ENCODE results near the gene TRIM7. TPM values are rescaled to one million over a fixed set of nuclear protein-coding genes. Genes with fewer than 3 reads are reported as not detected.

Gene TRIM7
- total and polyA plus RNA-seq, 8 donors = 1.9 to 11.1 (median 3.1) TPM

GRCh38 chr5:181224390-181225229 is 19.6 kb upstream of the TRIM7 start:
- DNase-seq (peak in 3 of 6 donors; percentile 31 to 80 (median 58)), FAIRE-seq (no peak), ATAC-seq (no peak)
- no peak overlapping the region for H3K27ac ChIP-seq
- WGBS, 2 donors = 70 to 75% methylated on average over 22 of the region's 22 CpGs
- no peaks in the 10 kb centered on the region for H3K27me3 ChIP-seq
- TF ChIP-seq CTCF (IDR thresholded peaks at IDR 0.05) = no peak
- no peaks in the 10 kb centered on the region for H3K36me3 ChIP-seq
- intact Hi-C loops (cut with DNase I) = no loop called here
- peaks cover 0 to 3% (median 0%) of the 10 kb centered on the region in 3 donors for H3K4me1 ChIP-seq
- H3K9me3 ChIP-seq = no peaks in the 10 kb centered on the region
- H3K4me3 ChIP-seq = peak overlapping the region; percentile 59 to 93 (median 74)

- intact Hi-C loops (cut with DNase I) = no loop called here
- peak in 1 of 6 donors; percentile 72 for DNase-seq
- ATAC-seq = peak in 2 of 4 donors; percentile 0 to 2
- peak overlapping the region; percentile 59 to 93 (median 74) for H3K4me3 ChIP-seq
- no peaks in the 10 kb centered on the region for H3K36me3 ChIP-seq
- WGBS, 2 donors = 2% methylated on average over 29 to 30 of the region's 31 CpGs
- TF ChIP-seq CTCF (IDR thresholded peaks at IDR 0.05) = no peak
- H3K4me1 ChIP-seq = peaks cover 0 to 3% (median 0%) of the 10 kb centered on the region in 3 donors
- no peaks in the 10 kb centered on the region for H3K9me3 ChIP-seq
- FAIRE-seq = no peak
- peak overlapping the region; percentile 79 to 93 (median 90) for H3K27ac ChIP-seq
- H3K27me3 ChIP-seq = no peaks in the 10 kb centered on the region
These were observed 18.9 kb upstream of the TRIM7 start for GRCh38 chr5:181223729-181224389.

GRCh38 chr5:181223058-181223728 is 18.2 kb upstream of the TRIM7 start, which contains the start of gene TRIM41:
Gene TRIM41 (plus strand): TSS chr5:181223281. CDS start chr5:181224000, 719 bp downstream.
- H3K9me3 ChIP-seq = no peaks in the 10 kb centered on the region
- no peaks in the 10 kb centered on the region for H3K27me3 ChIP-seq
- H3K36me3 ChIP-seq = no peaks in the 10 kb centered on the region
- ATAC-seq (peak; percentile 82 to 90 (median 84)), DNase-seq (peak; percentile 94 to 98 (median 96)), FAIRE-seq (no peak)
- H3K4me3 ChIP-seq = peak within 1 kb of the TSS; percentile 59 to 93 (median 74)
- 0% methylated on average over 58 to 59 of the region's 59 CpGs for WGBS, 2 donors
- peaks cover 0 to 8% (median 0%) of the 10 kb centered on the region in 3 donors for H3K4me1 ChIP-seq
- H3K27ac ChIP-seq = peak within 1 kb of the TSS; percentile 79 to 93 (median 90)
- intact Hi-C loops (cut with DNase I) = no loop called here
- TF ChIP-seq CTCF (IDR thresholded peaks at IDR 0.05) = no peak

GRCh38 chr5:181222630-181223057 is 17.6 kb upstream of the TRIM7 start:
- FAIRE-seq = no peak
- peak overlapping the region; percentile 79 to 93 (median 90) for H3K27ac ChIP-seq
- no peaks in the 10 kb centered on the region for H3K36me3 ChIP-seq
- WGBS, 2 donors = 0 to 1% methylated on average over 18 of the region's 18 CpGs
- H3K4me3 ChIP-seq = peak overlapping the region; percentile 59 to 93 (median 74)
- intact Hi-C loops (cut with DNase I) = no loop called here
- no peaks in the 10 kb centered on the region for H3K27me3 ChIP-seq
- peak; percentile 10 to 25 (median 17) for ATAC-seq
- peaks cover 0 to 10% (median 0%) of the 10 kb centered on the region in 3 donors for H3K4me1 ChIP-seq
- H3K9me3 ChIP-seq = no peaks in the 10 kb centered on the region
- no peak for TF ChIP-seq CTCF (IDR thresholded peaks at IDR 0.05)
- DNase-seq = no peak
